ENCODE data around the gene AREG. TPM values are rescaled to one million over a fixed set of nuclear protein-coding genes. Genes with fewer than 3 reads are reported as not detected.

AREG gene
- polyA plus RNA-seq (789 to 1,566 TPM (median 1,110 TPM) in 3 replicates), polyA minus RNA-seq (250 to 495 TPM (median 271 TPM) in 3 replicates)
- 1,014 TPM for polyA plus RNA-seq (2011; ENCODE audit: low read depth)
- polyA plus RNA-seq (2011; cell fraction: cytosol; rRNA removed) = 1,009 and 1,335 TPM in 2 replicates
- polyA plus RNA-seq (2011; cell fraction: nucleus; rRNA removed) = 1,924 and 2,206 TPM in 2 replicates
- 940 and 1,075 TPM in 2 replicates for polyA plus RNA-seq (2012; ENCODE audit: low replicate concordance)
- 555 TPM for polyA minus RNA-seq (2011; cell fraction: cytosol; rRNA and poly(A)+ RNA removed)
- polyA minus RNA-seq (2011; cell fraction: nucleus; rRNA and poly(A)+ RNA removed) = 568 and 706 TPM in 2 replicates

GRCh38 chr4:74444891-74445642, at the start of gene AREG:
Gene AREG, plus strand, starts transcription at chr4:74445136. Its CDS starts 210 bp downstream, at chr4:74445346.
- dilution Hi-C loops (cut with MboI; ENCODE audit: extremely low pct_ligation_motif_present, low sequenced_read_pairs) = no loop called here
- Histone ChIP-seq H3K9me1 (ENCODE audit: control insufficient read depth, extremely low read depth, insufficient read depth, low read length) (no peaks in the 10 kb centered on the region), H3K27ac (ENCODE audit: control insufficient read depth, insufficient read depth, low read length) (peak within 1 kb of the TSS; percentile 93), H3K36me3 (ENCODE audit: control insufficient read depth in 2 of 2, extremely low read depth in 1 of 2, insufficient read depth in 2 of 2, low read length in 2 of 2) (peaks cover 20 to 34% of the 10 kb centered on the region in 2 experiments), H3K4me3 (ENCODE audit: control insufficient read depth in 2 of 3, extremely low read depth in 1 of 3, insufficient read depth in 2 of 3, low read depth in 1 of 3, low read length in 3 of 3) (peak within 1 kb of the TSS; percentile 50 to 96 (median 67)), H2AFZ (ENCODE audit: control insufficient read depth, low read length) (no peak within 1 kb of the TSS), H4K20me1 (ENCODE audit: control insufficient read depth, extremely low read depth, insufficient read depth, low read length) (peaks cover 27% of the 10 kb centered on the region), H3K9me3 (ENCODE audit: control insufficient read depth, low read depth, low read length) (no peaks in the 10 kb centered on the region), H3K4me2 (ENCODE audit: control insufficient read depth, extremely low read depth, insufficient read depth, low read depth, low read length) (peak within 1 kb of the TSS; percentile 77), H3K9ac (ENCODE audit: control insufficient read depth, extremely low read depth, insufficient read depth, low read length) (peak within 1 kb of the TSS; percentile 98), H3K4me1 (ENCODE audit: control insufficient read depth, extremely low read depth, insufficient read depth, low read length) (peaks cover 37% of the 10 kb centered on the region), H3K27me3 (ENCODE audit: control insufficient read depth, extremely low read depth, insufficient read depth, low read length) (no peaks in the 10 kb centered on the region), H3K79me2 (ENCODE audit: control insufficient read depth, insufficient read depth, low read length) (peaks cover 37% of the 10 kb centered on the region)
- peak; percentile 84 for FAIRE-seq
- DNase-seq (ENCODE audit: low read depth, low spot score) = peak; percentile 66
- TF ChIP-seq EZH2 (IDR thresholded peaks at IDR 0.05; ENCODE audit: low read length) (no peak), CTCF (optimal IDR thresholded peaks at IDR 0.05 in 1 of 3, IDR thresholded peaks at IDR 0.05 in 1 of 3, conservative IDR thresholded peaks at IDR 0.05 in 1 of 3; ENCODE audit: extremely low read depth in 1 of 3, insufficient read depth in 2 of 3, low read length in 3 of 3) (peak in 2 of 3 experiments; percentile 8 to 37)

- Histone ChIP-seq H2AFZ (ENCODE audit: control insufficient read depth, low read length) (peak overlapping the region; percentile 47), H3K27me3 (ENCODE audit: control insufficient read depth, extremely low read depth, insufficient read depth, low read length) (no peaks in the 10 kb centered on the region), H3K9me1 (ENCODE audit: control insufficient read depth, extremely low read depth, insufficient read depth, low read length) (no peaks in the 10 kb centered on the region), H4K20me1 (ENCODE audit: control insufficient read depth, extremely low read depth, insufficient read depth, low read length) (no peaks in the 10 kb centered on the region), H3K4me3 (ENCODE audit: control insufficient read depth in 2 of 3, extremely low read depth in 1 of 3, insufficient read depth in 2 of 3, low read depth in 1 of 3, low read length in 3 of 3) (no peak overlapping the region), H3K4me2 (ENCODE audit: control insufficient read depth, extremely low read depth, insufficient read depth, low read depth, low read length) (no peak overlapping the region), H3K27ac (ENCODE audit: control insufficient read depth, insufficient read depth, low read length) (no peak overlapping the region), H3K79me2 (ENCODE audit: control insufficient read depth, insufficient read depth, low read length) (no peaks in the 10 kb centered on the region), H3K9ac (ENCODE audit: control insufficient read depth, extremely low read depth, insufficient read depth, low read length) (no peak overlapping the region), H3K4me1 (ENCODE audit: control insufficient read depth, extremely low read depth, insufficient read depth, low read length) (peaks cover 3% of the 10 kb centered on the region), H3K9me3 (ENCODE audit: control insufficient read depth, low read depth, low read length) (no peaks in the 10 kb centered on the region), H3K36me3 (ENCODE audit: control insufficient read depth in 2 of 2, extremely low read depth in 1 of 2, insufficient read depth in 2 of 2, low read length in 2 of 2) (no peaks in the 10 kb centered on the region)
- DNase-seq (ENCODE audit: low read depth, low spot score) (no peak), FAIRE-seq (no peak)
- TF ChIP-seq CTCF (optimal IDR thresholded peaks at IDR 0.05 in 1 of 3, IDR thresholded peaks at IDR 0.05 in 1 of 3, conservative IDR thresholded peaks at IDR 0.05 in 1 of 3; ENCODE audit: extremely low read depth in 1 of 3, insufficient read depth in 2 of 3, low read length in 3 of 3) = no peak
- no peak for TF ChIP-seq EZH2 (IDR thresholded peaks at IDR 0.05; ENCODE audit: low read length)
- dilution Hi-C loops (cut with MboI; ENCODE audit: extremely low pct_ligation_motif_present, low sequenced_read_pairs) = no loop called here
Observed at GRCh38 chr4:74395633-74396032, 49.3 kb upstream of the AREG start.
